NOMO-1 (cell line): ENCODE measurements around the gene AK9.

ENCODE experiments used
- DNase-seq, 2 experiments: peaks; one replicate each; lab custom pipeline; 2025; ENCODE audit not compliant: unreplicated experiment in 2 of 2; lab: John Stamatoyannopoulos, UW

The AK9 gene

DNA sequence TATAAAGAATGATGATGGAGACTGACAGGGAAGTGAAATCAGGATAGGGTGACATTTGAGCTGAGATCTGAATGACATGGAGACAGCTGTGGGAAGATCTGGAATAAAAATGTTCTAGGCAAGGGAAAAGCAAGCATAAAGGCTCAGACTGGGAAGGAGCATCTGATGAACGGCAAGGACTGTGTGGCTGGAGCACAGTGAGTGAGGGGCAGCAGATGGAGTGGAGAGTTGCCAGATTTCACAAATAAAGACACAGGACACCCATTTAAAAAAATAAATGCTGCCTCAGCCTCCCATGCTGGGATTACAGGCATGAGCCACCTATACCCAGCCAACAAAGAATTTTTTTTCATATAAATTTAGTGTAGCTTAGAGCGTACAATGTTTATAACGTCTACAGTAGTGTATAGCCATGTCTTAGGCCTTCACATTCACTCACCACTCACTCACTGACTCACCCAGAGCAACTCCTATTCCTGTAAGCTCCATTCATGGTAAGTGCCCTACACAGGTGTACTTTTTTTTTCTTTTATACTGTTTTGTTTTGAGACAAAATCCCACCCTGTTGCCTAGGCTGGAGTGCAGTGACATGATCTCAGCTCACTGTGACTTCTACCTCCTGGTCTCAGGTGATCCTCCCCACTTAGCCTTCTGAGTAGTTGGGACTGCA is 205.6 kb downstream of the AK9 start:
- no peak for DNase-seq

DNA sequence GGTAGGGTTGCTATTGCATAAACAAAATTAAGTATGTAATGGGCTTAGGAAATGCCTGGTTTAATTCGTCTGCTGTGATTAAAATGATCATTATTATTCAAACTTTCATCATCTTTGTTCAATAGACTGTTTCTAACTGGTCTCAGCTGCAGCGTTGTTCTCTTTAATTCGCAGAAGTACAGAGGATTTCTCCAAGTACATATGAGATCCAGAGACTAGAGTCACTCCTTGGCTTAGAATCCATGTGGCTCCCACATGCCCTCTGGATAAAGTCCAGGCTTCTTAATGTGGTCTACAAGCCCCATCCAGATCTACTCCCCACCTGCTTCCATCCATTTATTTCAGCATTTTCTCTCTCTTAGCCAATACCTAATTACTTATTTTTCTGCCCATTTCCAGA is 206.9 kb downstream of the AK9 start:
- no peak for DNase-seq

DNA sequence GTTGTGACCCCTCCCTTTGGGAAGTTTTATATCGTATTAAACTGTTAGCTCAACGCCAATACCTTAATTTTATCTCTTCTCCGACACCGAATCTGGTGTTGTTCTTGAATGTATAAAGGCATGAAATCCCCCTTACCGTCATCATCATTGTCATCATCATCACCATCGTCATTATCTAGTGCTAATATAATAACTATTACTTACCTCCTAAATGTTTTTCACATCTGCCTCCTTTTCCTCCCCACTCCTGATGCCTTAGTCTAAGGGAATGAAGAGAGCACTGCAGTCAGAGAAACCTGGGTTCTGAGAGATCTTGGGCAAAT is 207.3 kb downstream of the AK9 start:
- DNase-seq, result no peak

DNA sequence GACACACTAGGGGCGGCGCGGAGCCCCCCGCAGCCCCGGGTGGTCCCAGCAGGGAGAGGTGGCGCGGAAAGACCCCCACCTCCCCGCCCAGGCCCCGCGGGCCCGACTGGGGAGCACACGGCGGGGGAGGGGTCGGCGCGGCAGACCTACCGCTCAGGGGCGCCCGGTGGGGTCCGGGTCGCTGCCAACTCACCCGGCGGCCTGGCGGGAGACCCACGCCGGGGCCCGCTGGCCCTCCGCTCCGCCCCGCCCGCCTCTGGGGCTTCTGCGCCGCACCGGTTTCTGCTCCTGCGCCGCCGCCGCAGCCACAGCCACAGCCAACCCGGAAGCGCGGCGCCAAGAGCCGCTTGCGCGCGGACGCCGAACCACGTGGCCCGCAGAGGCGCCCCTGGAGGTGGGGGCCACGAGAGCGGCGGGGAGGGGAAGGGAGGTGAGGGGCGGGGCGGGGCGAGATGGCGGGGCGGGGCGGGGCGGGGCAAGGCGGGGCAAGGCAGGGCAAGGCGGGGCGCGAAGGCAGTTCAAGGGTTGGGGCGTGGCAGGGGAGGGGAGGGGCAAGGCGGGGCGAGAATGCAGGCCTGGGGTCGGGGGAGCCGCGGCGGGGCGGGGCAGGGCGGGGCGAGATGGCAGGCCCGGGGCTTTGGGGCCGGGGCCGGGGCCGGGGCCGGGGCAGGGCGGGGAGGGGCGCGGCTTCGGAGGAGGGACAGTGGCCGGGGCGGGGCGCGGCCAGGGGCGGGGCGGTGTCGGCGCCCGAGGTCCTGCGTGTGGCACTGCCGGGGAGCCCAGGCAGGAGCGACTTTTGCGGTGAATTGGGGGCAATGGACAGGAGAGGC is 207.9 kb downstream of the AK9 start, which contains the start of gene ZBTB24:
Gene ZBTB24 (minus strand): TSS at position 315 of the 830 bp plus-strand sequence. CDS start 1,193 bp downstream, outside the sequence.
- peak; percentile 78 to 93 for DNase-seq

DNA sequence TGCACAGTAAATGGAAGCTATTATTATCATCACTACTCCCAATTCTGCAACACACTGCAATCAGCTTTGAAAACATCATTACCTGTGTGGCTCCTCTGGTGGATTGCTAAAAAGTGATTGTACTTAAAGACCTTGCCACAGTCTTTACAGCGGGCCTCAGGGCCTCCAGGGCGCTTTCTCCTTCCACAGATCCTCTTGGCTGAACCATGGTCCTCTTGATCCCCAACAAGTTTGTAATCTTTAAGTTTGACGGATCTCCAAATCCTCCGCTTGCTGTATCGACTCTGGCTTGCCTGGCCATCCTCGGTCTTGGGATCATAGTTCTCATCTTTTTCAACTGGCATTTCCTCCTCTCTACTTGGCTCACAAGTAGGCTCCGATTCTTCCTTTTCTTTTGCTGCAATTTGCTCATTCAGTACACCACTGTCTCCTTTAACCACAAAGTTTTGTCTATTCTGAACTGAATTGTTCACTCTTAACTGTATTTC is 210.0 kb downstream of the AK9 start:
- no peak for DNase-seq

DNA sequence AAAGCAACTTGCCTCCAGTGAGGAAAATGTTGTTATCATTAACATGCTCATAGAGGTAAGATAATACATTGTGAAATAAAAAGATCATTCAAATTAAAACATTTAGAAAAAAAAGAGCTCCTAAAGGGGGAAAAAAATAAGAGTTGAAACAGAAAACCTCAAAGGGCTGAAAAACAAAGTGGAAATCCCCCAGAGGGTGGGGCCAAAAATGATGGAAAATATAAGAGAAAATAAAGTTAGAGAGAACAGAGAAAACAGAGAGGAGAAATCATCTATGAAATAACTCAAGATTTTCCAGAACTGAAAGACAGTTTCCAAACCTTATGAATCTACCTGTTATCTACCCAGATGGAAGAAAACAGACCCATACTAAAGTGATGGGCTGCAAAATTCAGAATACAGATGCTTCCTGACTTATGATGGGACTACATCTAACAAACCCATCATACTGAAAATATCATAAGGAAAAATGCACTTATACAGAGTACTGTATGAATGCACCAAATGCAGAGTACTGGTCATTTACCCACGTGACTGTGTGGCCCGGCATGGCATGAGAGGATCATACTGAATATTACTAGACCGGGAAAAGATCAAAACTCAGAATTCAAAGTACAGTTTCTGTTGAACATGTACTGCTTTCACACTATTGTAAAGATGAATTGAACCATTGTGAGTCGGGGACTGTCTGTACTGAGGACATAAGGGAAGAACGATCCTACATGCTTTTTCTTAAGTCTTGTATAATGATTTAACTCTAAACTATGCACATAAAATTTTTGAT is 212.0 kb downstream of the AK9 start:
- no peak for DNase-seq

DNA sequence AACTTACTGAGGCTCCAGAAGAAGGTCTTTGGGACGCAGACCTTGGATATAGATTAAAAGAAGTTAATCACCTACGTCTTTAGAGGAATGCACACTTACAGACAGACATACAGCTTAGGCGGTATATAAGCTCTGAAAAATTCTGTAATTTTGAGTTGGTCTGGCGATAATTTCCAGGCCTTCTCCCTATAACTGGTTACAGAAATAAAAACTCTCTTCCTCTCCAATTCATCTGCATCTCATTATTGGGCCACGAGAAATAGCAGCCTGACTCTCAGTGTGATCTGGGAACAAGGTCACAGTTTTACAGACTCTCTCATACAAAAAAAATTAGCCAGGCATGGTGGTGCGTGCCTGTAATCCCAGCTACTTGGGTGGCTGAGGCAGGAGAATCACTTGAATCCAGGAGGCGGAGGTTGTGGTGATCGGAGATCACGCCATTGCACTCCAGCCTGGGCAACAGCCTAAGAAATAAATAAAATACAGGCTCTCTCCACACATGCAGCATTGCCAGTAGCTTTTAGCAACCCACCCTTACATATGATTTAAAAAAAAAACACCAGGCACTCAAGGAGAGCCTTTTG is 212.7 kb downstream of the AK9 start:
- DNase-seq, result no peak

DNA sequence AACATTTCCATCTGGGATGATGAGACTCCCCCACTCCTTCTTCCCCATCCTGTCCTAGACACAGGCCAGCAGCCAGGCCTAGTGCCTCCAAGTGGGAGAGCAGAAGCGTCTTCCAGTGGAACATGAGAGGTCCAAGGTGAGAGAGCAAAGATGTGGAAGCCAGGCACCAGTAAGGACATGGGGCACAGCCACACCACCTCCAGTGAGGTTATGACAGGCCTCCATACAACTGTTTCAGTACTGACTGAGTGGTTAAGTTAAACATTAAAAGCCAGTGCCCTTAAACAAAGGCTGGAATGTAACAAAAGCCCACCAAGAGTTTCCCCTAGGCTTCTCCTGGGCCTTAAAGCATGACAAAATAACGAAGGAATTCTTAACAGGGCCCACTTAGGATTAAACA is 213.3 kb downstream of the AK9 start:
- no peak for DNase-seq

DNA sequence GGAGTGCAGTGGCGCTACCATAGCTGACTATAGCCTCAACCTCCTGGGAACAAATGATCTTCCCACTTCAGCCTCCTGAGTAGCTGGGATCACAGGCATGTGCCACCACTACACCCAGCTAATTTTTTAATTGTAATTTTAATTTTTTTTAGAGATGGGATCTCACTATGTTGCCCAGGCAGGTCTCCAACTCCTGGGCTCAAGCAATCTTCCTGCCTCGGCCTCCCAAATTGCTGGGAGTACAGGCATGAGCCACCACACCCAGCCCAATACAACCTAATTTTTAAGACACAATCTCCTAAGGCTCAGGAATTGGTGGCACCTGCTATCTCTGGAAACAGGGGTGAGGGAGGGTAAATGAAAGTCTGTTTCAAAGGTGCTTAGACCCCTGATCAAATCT is 213.8 kb downstream of the AK9 start:
- DNase-seq, result no peak

DNA sequence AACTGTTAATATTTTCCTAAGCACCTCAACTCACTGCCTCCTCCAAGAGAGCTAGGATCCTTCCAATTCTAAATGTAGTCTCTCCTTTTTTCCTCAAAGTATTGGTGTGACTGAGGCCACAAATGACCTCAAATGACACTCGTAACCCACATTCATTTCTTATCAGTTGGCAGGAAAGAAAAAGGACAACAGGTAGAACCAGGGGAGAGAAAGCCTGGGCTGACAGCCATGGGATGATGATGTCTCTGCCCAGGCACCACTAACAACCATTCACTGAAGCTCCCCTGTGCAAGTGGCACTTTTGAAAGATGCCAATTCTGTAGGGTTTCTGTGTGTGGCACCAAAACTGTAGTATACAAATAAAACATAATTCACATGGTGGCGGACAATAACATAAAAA is 215.4 kb downstream of the AK9 start:
- no peak for DNase-seq

DNA sequence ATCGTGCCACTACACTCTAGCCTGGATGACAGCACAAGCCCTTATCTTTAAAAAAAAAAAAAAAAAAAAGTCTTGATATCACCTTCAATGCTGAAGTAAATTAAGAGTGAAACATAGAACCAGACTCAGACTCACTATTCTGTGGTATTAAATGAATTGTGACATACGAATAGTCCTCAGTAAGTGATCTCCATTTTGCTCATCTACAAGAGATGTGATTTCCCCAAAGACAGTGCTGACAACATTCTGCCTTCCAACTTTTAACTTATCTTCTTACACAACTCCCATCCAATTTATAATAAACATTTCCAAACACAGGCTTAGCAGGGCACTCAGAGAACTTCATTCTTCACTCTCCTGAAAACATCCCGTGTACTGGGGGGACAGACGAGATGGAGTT is 216.0 kb downstream of the AK9 start:
- DNase-seq, result no peak

DNA sequence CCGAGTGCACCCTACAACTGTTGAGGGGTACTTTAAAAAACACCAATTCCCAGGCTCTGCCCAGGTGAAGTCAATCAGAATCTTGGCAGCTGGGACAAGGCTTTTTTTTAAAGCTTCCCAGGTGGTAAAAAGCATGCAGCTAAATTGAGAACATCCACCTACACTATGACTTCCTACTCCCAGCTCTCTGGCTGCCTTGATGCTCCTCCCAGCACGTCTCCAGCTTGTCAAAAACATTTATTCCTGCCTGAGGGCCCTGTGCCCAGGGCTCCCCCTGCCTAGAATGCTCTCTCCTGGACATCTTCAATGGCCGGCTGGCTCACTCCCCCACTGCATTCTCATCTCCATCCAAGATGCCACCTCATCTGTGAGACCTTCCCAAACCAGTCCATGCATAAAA is 217.9 kb downstream of the AK9 start:
- no peak for DNase-seq

DNA sequence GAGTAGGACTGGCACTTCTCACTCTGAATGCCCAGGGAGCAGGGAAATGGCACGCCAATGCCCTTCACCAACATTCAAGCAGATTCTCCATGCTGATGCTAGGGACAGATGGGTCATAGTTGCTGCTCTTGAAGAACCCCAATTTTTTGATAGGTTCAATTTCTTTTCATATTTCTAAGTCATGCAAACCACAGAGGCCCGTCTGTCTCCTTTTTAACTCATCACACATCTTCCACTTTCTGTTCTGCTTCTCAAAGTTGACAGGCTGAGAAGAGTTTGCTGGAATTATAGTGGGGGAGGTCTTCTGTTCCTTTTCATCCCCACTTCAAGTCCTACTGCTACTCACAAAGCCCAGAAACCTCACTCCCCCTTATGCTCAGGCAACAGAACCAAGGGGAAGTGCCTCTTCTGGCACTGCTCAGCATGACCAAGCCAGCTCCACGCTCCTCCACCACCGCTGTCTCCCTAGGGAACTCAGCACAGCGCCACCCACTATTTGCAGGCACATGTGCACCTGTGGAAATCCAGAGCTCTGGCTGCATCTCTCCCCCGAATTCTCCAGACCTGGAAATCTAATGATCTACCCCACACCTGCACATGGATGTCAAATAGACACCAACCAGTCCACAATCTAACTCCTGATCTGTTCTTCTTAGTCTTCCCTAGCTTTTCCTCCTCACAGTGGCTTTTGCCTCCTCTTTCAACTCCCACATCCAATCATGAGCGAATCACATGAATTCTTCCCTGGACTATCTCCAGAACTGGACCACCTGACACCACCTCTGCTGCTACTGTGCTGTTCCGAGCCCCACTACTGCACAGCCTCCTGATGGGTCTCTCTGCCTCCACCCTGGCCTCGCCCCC is 218.6 kb downstream of the AK9 start:
- no peak for DNase-seq

DNA sequence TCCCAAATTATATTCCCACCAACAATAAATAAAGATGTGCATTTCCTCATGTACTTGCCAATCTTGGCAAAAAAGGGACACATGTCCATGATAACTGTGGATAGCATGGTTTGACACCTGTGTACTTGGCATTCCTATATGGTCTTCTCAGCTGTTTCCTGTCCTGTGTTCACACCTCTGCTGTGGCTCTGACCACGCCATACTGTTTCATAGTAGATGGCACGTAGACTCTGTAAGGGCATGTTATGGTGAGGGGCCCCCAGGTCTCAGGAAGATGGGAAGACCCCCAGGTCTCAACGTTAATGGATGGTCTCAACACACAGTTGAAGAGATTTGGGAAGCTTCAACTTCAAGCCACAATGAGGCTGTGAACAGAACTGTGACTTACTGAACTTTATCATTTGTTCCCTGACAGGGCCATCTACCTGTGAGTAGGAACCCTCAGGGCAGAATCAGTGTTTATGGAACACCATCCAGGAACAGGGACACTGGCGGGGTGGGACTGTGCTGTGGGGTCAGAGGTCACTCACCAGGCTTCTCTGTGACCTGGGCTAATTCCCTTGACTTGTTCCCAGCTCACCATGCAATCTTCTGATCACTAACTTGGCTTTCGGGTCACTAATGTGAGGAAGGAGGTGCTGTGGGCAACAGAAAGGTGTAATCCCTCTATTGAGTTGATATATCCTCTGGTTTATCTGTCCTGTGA is 219.7 kb downstream of the AK9 start:
- no peak for DNase-seq

DNA sequence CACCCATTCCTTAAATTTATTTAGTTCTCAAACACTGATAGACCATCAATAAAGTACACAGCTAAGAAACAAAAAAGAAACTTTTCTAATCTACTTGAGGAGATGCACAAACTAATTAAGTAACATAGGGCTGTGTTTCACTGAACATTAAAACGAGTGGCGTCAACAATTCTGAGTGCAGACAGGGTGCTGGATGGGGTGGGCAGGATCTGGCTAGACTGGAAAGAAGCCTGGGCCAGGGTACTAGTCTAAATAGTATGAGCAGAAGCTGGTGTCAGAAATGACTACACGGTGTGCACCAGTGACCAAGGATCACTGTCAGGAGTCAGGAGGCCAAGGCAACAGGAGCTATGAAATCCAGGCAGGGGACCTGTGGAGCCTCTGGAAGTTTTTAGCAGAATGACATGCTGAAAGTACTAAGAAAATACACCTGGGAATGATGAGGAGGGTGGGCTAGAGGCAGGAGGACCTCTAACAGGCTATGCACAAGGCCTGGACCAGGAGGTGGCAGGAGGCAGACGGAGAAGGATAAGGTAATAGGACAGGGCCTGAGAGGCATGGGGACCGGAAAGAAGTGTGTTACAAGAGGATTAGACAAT is 221.3 kb downstream of the AK9 start:
- DNase-seq, result no peak

DNA sequence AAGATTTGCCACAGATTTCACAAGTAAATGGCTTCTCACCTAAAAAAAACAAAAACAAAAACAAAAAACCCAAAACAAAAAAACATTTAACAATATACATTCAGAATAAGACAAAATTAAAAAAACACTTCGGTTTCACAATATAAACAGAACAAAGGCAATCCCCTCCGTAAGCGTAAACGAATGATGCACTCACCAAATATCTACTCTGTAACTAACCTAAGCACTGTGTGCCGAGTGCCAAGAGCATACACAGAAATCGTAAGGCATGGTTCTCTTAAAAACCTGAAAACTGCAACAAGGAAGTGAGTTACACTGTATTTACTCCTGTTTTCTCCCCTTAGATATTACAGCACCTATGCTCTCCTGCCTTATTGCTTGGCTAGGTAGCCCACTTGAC is 223.3 kb downstream of the AK9 start:
- DNase-seq, result no peak

DNA sequence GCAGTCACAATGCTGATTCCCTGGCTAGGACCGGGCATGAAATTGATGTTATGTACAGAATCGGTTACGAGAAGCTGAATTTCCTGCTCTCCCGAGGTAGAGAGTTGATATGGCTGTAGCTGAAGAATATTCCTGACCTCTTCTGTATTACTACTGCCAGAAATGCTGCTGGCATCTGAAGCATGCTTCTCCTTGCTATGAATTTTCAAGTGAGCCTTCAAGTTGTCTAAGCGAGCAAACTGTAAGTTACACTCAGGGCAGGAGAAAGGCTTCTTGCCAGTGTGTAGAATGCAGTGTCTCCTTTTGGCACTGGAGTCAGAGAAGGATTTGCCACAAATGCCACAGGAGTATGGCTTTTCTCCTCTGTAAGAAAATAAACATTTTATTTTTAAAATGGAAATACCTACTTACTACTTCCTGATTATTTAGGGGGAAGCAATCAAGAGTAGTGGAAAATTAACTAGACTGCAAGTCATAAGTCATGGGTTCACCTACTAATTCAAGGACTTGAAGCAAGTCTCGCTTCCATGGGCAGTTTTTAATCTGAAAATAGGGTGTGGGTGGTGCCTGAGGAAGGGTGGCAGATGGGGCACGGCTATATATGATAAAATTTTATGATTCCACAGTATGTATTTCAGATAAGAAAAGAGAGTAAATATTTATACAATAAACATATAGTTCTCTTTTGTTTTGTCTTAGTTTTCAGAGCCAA is 224.6 kb downstream of the AK9 start:
- DNase-seq, result no peak

DNA sequence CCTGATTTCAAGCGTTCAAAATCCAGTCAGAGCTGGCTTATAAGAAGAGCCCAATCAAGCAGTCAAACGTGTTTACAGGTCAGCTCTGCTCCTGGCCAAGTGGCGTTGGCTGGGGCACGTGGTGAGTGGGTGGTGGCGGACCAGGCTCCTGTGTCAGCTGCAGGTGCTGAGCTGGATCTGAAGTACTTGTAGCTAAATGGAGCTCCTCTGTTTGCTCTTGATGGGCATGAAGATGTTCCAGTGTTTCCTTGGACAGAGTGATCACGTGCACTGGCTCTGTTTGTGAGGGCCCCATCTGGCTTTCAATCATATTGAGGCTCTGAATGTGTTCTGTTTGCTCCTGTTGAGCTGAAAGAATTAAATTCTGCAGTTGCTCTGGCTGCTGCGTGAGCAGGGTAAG is 225.2 kb downstream of the AK9 start:
- no peak for DNase-seq
